Esophagus squamous epithelium (tissue), 4 donors: ENCODE results near the gene NFATC2.

Source experiments
- POLR2A ChIP-seq, 4 donors: fragments of 450-650 bp; IDR thresholded peaks; one replicate each; pipeline ENCODE4 v1.6.1; 2017; ENCODE audit warnings: antibody characterized with exemption in 4 of 4, mild to moderate bottlenecking in 4 of 4, moderate library complexity in 3 of 4
- TF ChIP-seq, protein P1 (sequence below), 6 experiments: fragments of 450-650 bp in 4 of 6; fragments of 200-600 bp in 2 of 6; sonication (generic) in 2 of 6; IDR thresholded peaks; one replicate each; pipeline ENCODE4 v1.5.1; 2016 to 2019; ENCODE audit warnings: antibody characterized with exemption in 6 of 6, mild to moderate bottlenecking in 4 of 6, moderate library complexity in 4 of 6

GRCh38 chr20:51587145-51587544, 44.6 kb upstream of the NFATC2 start:
- TF ChIP-seq, protein P1, sequence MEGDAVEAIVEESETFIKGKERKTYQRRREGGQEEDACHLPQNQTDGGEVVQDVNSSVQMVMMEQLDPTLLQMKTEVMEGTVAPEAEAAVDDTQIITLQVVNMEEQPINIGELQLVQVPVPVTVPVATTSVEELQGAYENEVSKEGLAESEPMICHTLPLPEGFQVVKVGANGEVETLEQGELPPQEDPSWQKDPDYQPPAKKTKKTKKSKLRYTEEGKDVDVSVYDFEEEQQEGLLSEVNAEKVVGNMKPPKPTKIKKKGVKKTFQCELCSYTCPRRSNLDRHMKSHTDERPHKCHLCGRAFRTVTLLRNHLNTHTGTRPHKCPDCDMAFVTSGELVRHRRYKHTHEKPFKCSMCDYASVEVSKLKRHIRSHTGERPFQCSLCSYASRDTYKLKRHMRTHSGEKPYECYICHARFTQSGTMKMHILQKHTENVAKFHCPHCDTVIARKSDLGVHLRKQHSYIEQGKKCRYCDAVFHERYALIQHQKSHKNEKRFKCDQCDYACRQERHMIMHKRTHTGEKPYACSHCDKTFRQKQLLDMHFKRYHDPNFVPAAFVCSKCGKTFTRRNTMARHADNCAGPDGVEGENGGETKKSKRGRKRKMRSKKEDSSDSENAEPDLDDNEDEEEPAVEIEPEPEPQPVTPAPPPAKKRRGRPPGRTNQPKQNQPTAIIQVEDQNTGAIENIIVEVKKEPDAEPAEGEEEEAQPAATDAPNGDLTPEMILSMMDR (IDR thresholded peaks at IDR 0.05) = no peak
- no peak for TF ChIP-seq POLR2A (IDR thresholded peaks at IDR 0.05)
